Stimulated activated naive CD8-positive, alpha-beta T cell treated with anti-CD3 and anti-CD28 coated beads, Interleukin-15, amount 100 ng/mL, for 72 hours (primary cell): ENCODE data around the gene TBL1X.
"Not testable (repeated sequence)": the region's sequence is repeated elsewhere in the genome, so short reads cannot be mapped to it uniquely, and the experiment has no call there.

Experiments used
- ATAC-seq: fragments of 150-1000 bp; cut with Tn5 transposase; 2 replicates; pipeline ENCODE4 v1.10.0; 2021; ENCODE audit warnings: mild to moderate bottlenecking, moderate library complexity
- DNase-seq, 2 donors: peaks; one replicate each; pipeline ENCODE4 v3.0.0; 2021 to 2022
- H3K27ac Mint-ChIP-seq, 2 donors: one replicate each; pipeline ENCODE4 v1.8.0; 2022; ENCODE audit warnings: mild to moderate bottlenecking in 2 of 2, mixed read lengths in 2 of 2, moderate library complexity in 2 of 2
- H3K27me3 Mint-ChIP-seq: one replicate; pipeline ENCODE4 v1.8.0; 2022; ENCODE audit warnings: mixed read lengths
- H3K4me1 Mint-ChIP-seq: one replicate; pipeline ENCODE4 v1.8.0; 2022; ENCODE audit warnings: mild to moderate bottlenecking, mixed read lengths
- H3K4me3 Mint-ChIP-seq, 2 donors: one replicate each; pipeline ENCODE4 v1.8.0; 2022; ENCODE audit warnings: mild to moderate bottlenecking in 2 of 2, mixed read lengths in 2 of 2, moderate library complexity in 1 of 2
- H3K9me3 Mint-ChIP-seq, 2 donors: one replicate each; pipeline ENCODE4 v1.8.0; 2022; ENCODE audit warnings: mixed read lengths in 2 of 2

The TBL1X gene

DNA sequence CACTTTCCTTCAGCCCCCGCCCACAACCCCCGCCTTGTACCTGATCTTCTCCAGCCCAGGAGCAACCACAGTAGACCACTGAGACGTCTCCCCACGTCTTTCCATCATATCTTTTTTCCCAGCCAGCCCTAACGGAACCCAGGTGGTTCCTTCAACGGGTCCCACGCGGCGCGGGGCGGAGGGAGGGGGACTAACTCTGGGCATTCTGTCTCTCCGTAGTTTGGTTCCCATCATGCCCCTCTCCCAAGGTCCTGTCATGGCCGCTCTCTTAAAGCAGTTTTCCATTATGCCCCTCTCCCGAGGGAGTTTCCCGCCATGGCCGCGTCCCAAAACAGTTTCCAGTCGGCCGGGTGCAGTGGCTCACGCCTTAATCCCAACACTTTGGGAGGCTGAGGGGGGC, 21.5 kb upstream of the TBL1X start:
- H3K27me3 Mint-ChIP-seq = no peaks in the 10 kb centered on the region
- H3K4me3 Mint-ChIP-seq = no peak overlapping the region
- no peaks in the 10 kb centered on the region for H3K9me3 Mint-ChIP-seq
- H3K27ac Mint-ChIP-seq = peak overlapping the region in 1 of 2 donors; percentile 83
- ATAC-seq (no peak), DNase-seq (no peak)
- peaks cover 19% of the 10 kb centered on the region for H3K4me1 Mint-ChIP-seq

DNA sequence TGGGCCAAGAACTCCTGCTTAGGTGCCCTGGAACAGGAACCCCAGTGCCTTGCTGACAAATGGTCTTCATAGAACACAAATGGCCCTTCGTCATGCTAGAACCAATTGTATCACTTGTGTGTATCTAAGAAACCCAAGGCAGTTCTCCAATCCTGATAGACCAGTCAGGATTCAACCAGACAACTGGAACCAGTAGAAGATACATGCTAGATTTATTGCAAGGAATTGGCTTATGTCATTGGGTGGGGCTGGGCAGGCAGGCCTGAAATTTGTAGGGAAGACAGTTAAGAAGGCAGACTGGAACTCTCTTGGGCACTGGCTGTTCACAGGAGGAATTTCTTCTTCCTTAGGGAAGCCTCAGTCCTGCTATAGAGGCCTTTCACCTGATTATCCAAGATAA, 17.0 kb upstream of the TBL1X start:
- no peak for DNase-seq
- ATAC-seq = no peak
- Mint-ChIP-seq H3K9me3 (no peaks in the 10 kb centered on the region), H3K27ac (no peak overlapping the region), H3K4me3 (no peak overlapping the region), H3K27me3 (no peaks in the 10 kb centered on the region), H3K4me1 (peaks cover 7% of the 10 kb centered on the region)

DNA sequence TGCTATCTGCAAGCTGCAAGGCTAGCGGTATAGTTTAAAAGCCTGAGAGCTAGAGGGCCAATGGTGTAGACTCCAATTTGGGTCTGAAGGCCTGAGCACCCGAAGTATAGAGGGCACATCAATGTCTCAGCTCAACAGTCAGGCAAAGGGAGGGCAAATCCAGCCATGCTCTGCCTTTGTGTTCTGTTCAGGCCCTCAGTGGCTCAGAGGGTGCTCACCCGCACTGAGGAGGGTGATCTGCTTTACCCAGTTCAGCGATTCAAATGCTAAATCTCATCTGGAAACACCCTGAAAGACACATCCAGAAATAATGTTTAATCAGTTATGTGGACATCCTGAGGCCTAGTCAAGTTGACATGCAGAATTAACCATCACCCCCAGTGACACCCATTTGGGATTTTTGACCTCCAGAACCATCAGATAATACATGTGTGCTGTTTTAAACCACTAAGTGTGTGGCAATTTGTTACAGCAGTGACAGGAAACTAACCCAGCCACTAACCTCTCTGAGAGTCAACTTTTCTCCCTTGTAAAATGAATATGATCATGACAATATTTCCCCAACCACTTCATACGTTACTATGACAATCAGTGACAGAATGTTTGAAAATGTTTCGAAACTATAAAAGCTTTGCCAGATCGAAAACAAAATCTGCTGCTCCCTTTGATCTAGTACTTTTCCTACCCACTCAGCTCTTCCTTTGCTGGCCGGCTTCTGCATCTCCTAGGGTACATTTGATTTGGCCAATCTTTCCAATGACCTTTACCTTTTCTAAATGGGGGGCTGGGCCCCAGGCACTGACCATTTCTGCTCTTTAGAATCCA, 8.4 kb upstream of the TBL1X start:
- DNase-seq = peak; percentile 23 to 51
- peak overlapping the region; percentile 19 to 21 for H3K4me3 Mint-ChIP-seq
- peaks cover 40% of the 10 kb centered on the region for H3K4me1 Mint-ChIP-seq
- H3K9me3 Mint-ChIP-seq = no peaks in the 10 kb centered on the region
- H3K27ac Mint-ChIP-seq = peak overlapping the region; percentile 88 to 95
- ATAC-seq = peak; percentile 97
- no peaks in the 10 kb centered on the region for H3K27me3 Mint-ChIP-seq

DNA sequence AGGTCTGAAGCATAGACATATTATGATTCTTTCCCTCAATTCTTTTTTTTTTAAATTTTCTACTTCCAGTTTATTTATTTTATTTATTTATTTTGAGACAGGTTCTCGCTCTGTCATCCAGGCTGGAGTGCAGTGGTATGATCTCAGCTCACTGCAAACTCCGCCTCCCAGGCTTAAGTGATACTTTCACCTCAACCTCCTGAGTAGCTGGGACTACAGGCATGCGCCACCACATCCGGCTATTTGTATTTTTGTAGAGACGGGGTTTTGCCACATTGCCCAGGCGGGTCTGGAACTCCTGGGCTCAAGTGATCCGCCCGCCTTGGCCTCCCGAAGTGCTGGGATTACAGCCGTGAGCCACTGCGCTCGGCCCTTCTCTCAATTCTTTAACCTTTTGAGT, 6.8 kb upstream of the TBL1X start:
- ATAC-seq, H3K27me3 Mint-ChIP-seq, H3K9me3 Mint-ChIP-seq, H3K4me3 Mint-ChIP-seq: not testable (repeated sequence)
- Mint-ChIP-seq H3K4me1 (peaks cover 55% of the 10 kb centered on the region), H3K27ac (peak overlapping the region in 1 of 2 donors; percentile 59)
- peak in 1 of 2 donors; percentile 16 for DNase-seq

DNA sequence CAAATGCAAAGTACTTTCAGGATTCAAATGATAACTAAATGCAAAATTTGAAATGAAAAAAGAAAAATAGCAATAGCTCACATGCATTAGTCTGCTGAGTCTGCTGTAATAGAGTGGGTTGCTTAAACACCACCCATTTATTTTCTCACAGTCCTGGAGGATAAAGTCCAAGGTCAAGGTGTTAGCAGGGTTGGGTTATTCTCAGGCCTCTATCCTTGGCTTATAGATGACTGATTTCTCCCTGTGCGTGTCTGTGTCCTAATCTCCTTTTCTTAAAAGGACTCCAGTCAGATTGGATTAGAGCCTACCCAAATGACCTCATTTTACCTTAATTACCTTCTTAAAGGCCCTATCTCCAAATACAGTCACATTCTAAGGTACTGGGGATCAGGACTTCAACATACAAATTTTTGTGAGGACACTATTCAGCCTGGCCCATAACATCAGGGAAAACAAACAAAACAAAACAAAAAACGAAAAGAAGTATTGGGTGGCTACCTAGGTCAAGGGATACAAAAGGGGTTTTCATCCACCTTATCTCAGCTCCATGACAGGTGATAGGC, 6.3 kb upstream of the TBL1X start:
- no peak overlapping the region for H3K4me3 Mint-ChIP-seq
- ATAC-seq = no peak
- H3K27me3 Mint-ChIP-seq = no peaks in the 10 kb centered on the region
- no peak for DNase-seq
- H3K4me1 Mint-ChIP-seq = peaks cover 58% of the 10 kb centered on the region
- peak overlapping the region in 1 of 2 donors; percentile 59 for H3K27ac Mint-ChIP-seq
- no peaks in the 10 kb centered on the region for H3K9me3 Mint-ChIP-seq

DNA sequence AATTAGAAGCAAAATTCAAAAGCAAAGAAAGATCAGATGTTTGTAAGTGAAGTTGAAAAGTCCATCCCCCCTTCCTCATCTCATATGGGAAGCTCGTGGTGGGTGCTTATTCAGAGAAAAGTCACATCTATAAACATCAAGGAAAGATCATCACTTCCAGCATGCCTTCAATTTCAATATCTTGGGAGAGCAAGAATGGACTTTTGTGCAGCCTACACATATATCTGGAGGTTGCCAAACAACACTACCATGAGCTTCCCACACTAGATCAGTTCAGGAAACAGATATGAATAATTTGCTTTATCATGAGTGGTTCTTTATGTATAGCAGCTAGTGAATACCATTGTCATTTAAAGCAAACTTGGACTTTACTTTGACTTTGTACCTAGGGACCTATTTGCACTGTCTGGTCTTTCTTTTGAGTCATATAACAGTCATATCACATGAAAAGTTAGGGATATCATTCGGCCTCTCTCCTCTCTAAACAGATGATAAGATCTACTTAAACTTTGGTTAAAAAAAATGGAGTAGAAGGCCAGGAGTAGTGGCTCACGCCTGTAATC, 5.6 kb upstream of the TBL1X start:
- H3K27me3 Mint-ChIP-seq = no peaks in the 10 kb centered on the region
- H3K27ac Mint-ChIP-seq = no peak overlapping the region
- H3K4me3 Mint-ChIP-seq = no peak overlapping the region
- H3K9me3 Mint-ChIP-seq = no peaks in the 10 kb centered on the region
- DNase-seq = no peak
- no peak for ATAC-seq
- peaks cover 58% of the 10 kb centered on the region for H3K4me1 Mint-ChIP-seq

DNA sequence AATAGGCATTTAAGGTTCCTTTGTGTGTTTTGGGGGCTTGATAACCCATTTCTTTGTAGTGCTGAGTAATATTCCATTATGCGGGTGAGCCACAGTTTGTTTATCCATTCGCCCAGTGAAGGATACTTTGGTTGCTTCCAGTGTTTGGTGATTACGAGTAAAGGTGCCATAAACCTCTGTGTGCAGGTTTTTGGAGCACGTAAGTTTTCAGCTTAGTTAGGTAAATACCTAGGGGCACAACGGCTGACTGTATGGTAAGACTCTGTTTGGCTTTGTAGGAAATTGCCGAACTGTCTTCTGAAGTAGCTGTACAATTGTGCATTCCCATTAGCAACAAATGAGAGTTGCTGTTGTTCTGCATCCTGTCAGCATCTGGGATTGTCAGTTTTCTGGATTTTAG, 3.8 kb upstream of the TBL1X start:
- no peak for ATAC-seq
- H3K9me3 Mint-ChIP-seq = no peaks in the 10 kb centered on the region
- DNase-seq = no peak
- peaks cover 44% of the 10 kb centered on the region for H3K4me1 Mint-ChIP-seq
- H3K27me3 Mint-ChIP-seq = no peaks in the 10 kb centered on the region
- H3K4me3 Mint-ChIP-seq = no peak overlapping the region
- H3K27ac Mint-ChIP-seq = no peak overlapping the region

DNA sequence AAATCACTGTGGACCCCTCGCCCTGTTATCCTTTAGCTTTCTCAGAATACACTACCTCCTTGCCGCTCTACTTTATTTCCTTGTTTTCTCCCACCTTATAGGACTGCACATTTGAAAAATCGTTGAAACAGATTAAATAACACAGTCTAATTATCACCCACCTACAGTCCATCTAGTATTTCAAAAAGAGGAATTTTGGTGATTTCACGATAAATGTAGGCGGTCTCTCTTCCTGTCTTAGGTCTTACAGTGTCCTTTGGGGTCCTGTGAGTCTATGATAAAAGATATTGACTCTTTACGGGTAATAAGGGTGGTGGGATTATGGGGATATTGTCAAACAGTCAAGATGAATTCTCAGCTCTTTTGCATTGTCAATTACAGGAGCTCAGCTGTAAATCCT, 2.4 kb upstream of the TBL1X start:
- ATAC-seq (no peak), DNase-seq (no peak)
- H3K4me1 Mint-ChIP-seq = peaks cover 36% of the 10 kb centered on the region
- peak overlapping the region; percentile 89 for H3K4me3 Mint-ChIP-seq
- no peaks in the 10 kb centered on the region for H3K27me3 Mint-ChIP-seq
- peak overlapping the region; percentile 98 to 99 for H3K27ac Mint-ChIP-seq
- no peaks in the 10 kb centered on the region for H3K9me3 Mint-ChIP-seq

DNA sequence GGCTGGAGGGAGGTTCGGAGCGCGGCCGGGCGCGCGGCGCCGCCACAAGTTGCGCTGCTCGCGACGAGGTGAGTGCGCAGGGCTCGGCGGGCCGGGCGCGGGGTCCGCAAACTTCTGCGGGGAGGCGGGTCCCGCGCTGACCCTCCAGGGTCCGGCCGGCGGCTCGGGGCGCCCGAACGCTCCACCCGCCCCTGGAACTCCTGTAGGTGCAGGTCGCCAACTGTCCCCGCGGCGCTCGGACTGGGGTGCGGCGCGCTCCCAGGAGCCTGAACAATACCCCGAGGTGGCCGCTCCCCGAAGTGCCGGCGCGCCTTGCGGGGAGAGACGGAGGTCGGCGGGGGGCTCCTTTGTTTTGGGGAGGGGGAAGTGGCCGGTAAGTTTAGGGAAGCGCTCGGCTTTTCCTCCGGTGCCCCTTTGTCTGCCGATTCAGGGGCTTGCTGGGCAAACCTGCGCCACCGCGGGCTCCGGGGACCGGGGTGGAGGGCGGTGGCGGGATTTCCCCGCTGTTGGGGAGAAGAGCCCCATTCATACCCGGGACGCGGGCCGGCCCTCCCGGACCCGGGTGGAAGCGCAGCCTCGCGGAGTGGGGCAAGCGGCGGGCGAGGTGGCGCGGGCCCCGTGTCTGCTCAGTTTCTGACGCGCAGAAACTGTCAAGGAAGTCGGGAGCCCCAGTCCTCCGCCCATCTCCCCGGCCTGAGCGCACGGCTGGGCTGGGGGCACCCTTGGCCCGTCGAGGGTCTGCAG, 694 bp downstream of the TBL1X start:
- peak; percentile 34 for ATAC-seq
- H3K27ac Mint-ChIP-seq = peak overlapping the region in 1 of 2 donors; percentile 63
- DNase-seq = peak; percentile 45 to 49
- H3K9me3 Mint-ChIP-seq = no peaks in the 10 kb centered on the region
- peak overlapping the region; percentile 80 to 83 for H3K4me3 Mint-ChIP-seq
- H3K27me3 Mint-ChIP-seq = no peaks in the 10 kb centered on the region
- H3K4me1 Mint-ChIP-seq = peaks cover 49% of the 10 kb centered on the region

DNA sequence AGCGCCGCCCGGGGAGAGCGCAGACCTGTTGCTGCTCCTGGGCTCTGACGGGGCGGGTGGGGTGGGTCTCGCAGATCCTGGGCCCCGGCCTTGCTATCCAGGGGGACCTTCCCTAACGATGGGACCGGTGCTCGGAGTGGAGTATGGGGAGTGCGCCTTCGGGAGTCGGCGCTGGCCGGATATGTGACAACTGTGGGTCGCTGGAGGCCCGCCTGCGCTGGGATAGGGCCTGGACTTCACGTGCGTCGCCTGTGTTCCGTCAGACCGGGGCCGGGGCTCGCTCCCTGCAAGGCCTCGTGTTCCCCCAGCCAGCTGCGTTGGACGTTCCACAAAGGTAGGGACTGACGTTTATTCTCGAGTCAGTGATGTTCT, 1.3 kb downstream of the TBL1X start:
- Mint-ChIP-seq H3K4me3 (peak overlapping the region; percentile 80 to 83), H3K9me3 (no peaks in the 10 kb centered on the region), H3K4me1 (peaks cover 44% of the 10 kb centered on the region), H3K27ac (peak overlapping the region in 1 of 2 donors; percentile 34), H3K27me3 (no peaks in the 10 kb centered on the region)
- DNase-seq (peak; percentile 11 to 28), ATAC-seq (peak; percentile 10)

DNA sequence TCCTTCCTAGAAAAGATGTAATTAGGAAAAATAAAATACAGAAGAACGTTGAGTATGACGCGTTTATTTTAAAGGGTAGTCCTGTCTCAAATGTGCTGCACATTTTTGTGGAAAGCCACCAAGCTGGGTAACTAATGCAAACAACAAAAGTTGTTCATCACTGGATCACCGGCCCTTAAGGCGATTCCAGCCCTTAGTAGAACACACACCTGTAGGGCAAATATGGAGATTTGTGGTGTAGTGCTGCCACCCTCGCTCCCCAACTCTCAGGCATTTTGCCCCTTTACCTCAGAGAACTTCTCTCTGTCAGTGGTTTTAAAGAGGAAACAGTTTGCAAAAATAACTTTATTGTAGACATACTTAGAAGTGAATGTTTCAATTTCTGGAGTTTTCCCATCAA, 1.9 kb downstream of the TBL1X start:
- no peak for ATAC-seq
- no peak for DNase-seq
- Mint-ChIP-seq H3K4me3 (peak overlapping the region; percentile 80 to 83), H3K9me3 (no peaks in the 10 kb centered on the region), H3K4me1 (peaks cover 41% of the 10 kb centered on the region), H3K27ac (peak overlapping the region in 1 of 2 donors; percentile 34), H3K27me3 (no peaks in the 10 kb centered on the region)

DNA sequence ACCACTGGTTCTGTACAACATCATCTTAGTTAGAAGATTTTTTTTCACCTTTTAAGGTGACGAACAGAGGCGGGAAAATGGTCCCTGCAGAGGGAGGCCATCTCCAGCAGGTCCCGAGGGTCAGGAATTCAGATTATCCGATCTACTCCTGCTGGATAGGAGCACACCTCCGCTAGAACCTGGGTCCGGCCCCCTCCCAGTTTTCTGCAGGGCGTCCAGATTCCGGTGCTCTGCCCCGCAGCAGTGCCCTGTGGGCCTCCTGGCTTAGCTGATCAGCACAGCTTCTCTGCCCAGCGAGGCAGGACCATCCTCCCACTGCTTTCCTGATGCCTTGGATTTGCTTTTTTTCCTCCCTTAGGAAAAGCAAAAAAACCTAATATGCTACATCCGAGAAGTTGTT, 2.3 kb downstream of the TBL1X start:
- peaks cover 37% of the 10 kb centered on the region for H3K4me1 Mint-ChIP-seq
- DNase-seq = no peak
- no peak overlapping the region for H3K27ac Mint-ChIP-seq
- H3K9me3 Mint-ChIP-seq = no peaks in the 10 kb centered on the region
- no peaks in the 10 kb centered on the region for H3K27me3 Mint-ChIP-seq
- no peak for ATAC-seq
- peak overlapping the region; percentile 80 to 83 for H3K4me3 Mint-ChIP-seq

DNA sequence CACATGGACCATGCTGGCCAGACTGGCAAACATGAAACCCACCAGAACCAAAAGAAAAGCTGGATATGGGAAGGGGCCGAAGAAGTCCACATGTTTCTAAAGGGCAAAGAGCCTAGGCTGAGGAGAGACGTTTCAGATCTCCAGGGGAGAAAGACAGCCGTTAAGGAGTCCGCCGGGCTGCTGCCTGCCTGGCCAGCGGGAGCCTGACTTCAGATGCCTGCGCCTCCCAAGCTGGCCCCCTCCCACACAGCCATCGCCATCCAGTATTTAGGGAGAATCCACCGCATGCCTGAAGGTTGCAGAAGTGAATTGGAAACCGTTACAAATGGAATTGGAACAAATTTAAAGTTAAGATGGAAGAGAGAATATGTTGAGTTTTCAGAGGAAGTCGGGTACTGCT, 2.9 kb downstream of the TBL1X start:
- no peaks in the 10 kb centered on the region for H3K9me3 Mint-ChIP-seq
- ATAC-seq = no peak
- no peak for DNase-seq
- peaks cover 31% of the 10 kb centered on the region for H3K4me1 Mint-ChIP-seq
- no peak overlapping the region for H3K27ac Mint-ChIP-seq
- no peaks in the 10 kb centered on the region for H3K27me3 Mint-ChIP-seq
- H3K4me3 Mint-ChIP-seq = peak overlapping the region; percentile 2 to 16

DNA sequence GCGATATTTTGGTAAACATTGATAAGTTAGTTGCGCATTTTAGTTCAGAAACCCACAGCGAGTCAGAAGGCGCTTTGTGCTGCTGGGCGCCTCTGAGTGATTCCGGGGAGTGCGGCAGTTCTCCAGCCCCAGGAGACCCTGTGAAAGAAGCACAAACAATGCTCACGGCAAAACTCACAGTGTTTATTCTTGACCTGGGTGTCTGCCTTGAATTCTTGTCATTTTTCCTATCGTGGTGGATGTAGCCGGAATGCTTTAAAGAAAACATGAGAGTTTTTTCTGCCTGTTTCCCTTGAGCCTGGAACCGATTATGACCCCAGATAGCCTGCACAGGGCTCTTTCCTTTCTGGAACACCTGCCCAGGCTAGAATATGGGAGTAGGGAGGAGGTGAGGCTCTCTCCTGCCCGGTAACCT, 6.7 kb downstream of the TBL1X start:
- H3K9me3 Mint-ChIP-seq = no peaks in the 10 kb centered on the region
- no peaks in the 10 kb centered on the region for H3K27me3 Mint-ChIP-seq
- no peak overlapping the region for H3K27ac Mint-ChIP-seq
- ATAC-seq = no peak
- no peak overlapping the region for H3K4me3 Mint-ChIP-seq
- H3K4me1 Mint-ChIP-seq = peaks cover 41% of the 10 kb centered on the region
- no peak for DNase-seq

DNA sequence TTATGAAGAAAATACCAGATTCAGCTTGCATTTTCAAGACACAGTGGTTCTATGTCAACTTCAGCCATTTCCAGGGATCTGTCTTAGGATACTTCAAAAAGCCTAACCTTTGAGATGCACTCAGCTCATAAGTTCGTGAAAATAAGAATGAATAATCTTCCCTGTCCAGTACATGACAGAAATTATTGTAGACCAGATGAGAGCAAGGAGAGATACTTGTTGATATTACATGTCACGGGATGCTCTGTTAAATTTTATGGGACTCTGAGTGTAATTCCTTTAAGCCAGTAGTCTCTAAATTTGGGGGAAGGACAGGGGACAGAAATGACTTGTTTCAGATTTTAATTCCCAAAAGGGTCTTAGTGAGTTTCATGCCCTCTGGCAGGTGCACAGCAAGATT, 8.8 kb downstream of the TBL1X start:
- Mint-ChIP-seq H3K27me3 (no peaks in the 10 kb centered on the region), H3K4me3 (no peak overlapping the region), H3K9me3 (no peaks in the 10 kb centered on the region), H3K27ac (no peak overlapping the region), H3K4me1 (peaks cover 35% of the 10 kb centered on the region)
- DNase-seq (no peak), ATAC-seq (no peak)

DNA sequence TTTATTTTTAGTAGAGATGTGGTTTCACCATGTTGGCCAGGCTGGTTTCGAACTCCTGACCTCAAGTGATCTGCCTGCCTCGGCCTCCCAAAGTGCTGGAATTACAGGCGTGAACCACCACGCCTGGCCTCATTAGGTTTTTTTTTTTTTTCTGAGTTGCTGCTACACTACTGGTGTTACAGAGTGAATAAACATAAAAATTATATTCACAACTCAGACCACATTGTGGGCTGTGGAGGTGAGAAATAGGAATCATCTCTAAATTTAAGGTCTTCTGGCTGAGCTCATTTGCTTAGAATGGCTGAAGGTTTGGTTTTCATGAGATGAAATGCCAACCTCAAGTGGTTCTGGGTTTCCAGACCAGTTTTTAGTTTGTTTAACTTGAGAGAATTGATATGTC, 10.6 kb downstream of the TBL1X start:
- not testable (repeated sequence) for H3K27ac Mint-ChIP-seq, DNase-seq, H3K27me3 Mint-ChIP-seq, H3K9me3 Mint-ChIP-seq
- Mint-ChIP-seq H3K4me1 (peaks cover 34% of the 10 kb centered on the region), H3K4me3 (peak overlapping the region in 1 of 2 donors; percentile 24)
- ATAC-seq = peak; percentile 74
